Mesendoderm (in vitro differentiated cells): ENCODE data around the gene OMP.

Experiments
- DNase-seq: peaks from one replicate; pipeline ENCODE4 v3.0.0; 2013
- H2AK5ac ChIP-seq: 2 replicates; pipeline ENCODE4 v1.6.1; 2013; ENCODE audit warnings: low read length, inconsistent platforms
- H2BK120ac ChIP-seq: 2 replicates; pipeline ENCODE4 v1.6.1; 2013; ENCODE audit warnings: low read depth, mild to moderate bottlenecking, low read length, moderate library complexity, mixed read lengths
- H2BK15ac ChIP-seq: replicated peaks from 2 replicates; pipeline ENCODE4 v1.6.1; 2013; ENCODE audit warnings: low read depth, mild to moderate bottlenecking, moderate library complexity
- H2BK5ac ChIP-seq: 2 replicates; pipeline ENCODE4 v1.6.1; 2013; ENCODE audit warnings: low read length, inconsistent platforms
- H3K18ac ChIP-seq: 2 replicates; pipeline ENCODE4 v1.6.1; 2013; ENCODE audit warnings: mild to moderate bottlenecking, low read length, mixed read lengths
- H3K23ac ChIP-seq: one replicate; pipeline ENCODE4 v1.6.1; 2013; ENCODE audit warnings: low read length
- H3K27ac ChIP-seq: 2 replicates; pipeline ENCODE4 v1.5.1; 2013; ENCODE audit warnings: low read depth, mild to moderate bottlenecking, inconsistent platforms, low read length, moderate library complexity
- H3K27me3 ChIP-seq: 2 replicates; pipeline ENCODE4 v1.6.1; 2013; ENCODE audit warnings: low read length, control low read depth, mild to moderate bottlenecking, inconsistent platforms; ENCODE audit not compliant: insufficient read depth, poor library complexity
- H3K36me3 ChIP-seq: 2 replicates; pipeline ENCODE4 v1.6.1; 2013; ENCODE audit warnings: low read length, inconsistent platforms; ENCODE audit not compliant: control insufficient read depth, insufficient read depth
- H3K4ac ChIP-seq: one replicate; pipeline ENCODE4 v1.6.1; 2013; ENCODE audit warnings: low read depth, mild to moderate bottlenecking, low read length, moderate library complexity
- H3K4me1 ChIP-seq: 2 replicates; pipeline ENCODE4 v1.6.1; 2013; ENCODE audit warnings: low read depth, low read length, inconsistent platforms; ENCODE audit not compliant: control insufficient read depth
- H3K4me2 ChIP-seq: 2 replicates; pipeline ENCODE4 v1.6.1; 2013; ENCODE audit warnings: low read length
- H3K4me3 ChIP-seq: 2 replicates; pipeline ENCODE4 v1.5.1; 2013; ENCODE audit warnings: mild to moderate bottlenecking, low read length
- H3K56ac ChIP-seq: one replicate; pipeline ENCODE4 v1.6.1; 2013; ENCODE audit warnings: low read length
- H3K79me1 ChIP-seq: 2 replicates; pipeline ENCODE4 v1.6.1; 2013; ENCODE audit warnings: low read length, inconsistent platforms
- H3K79me2 ChIP-seq: 2 replicates; pipeline ENCODE4 v1.6.1; 2013; ENCODE audit warnings: mild to moderate bottlenecking, low read length; ENCODE audit not compliant: control insufficient read depth, insufficient read depth
- H3K9ac ChIP-seq: 2 replicates; pipeline ENCODE4 v1.6.1; 2013; ENCODE audit warnings: low read length, inconsistent platforms
- H4K5ac ChIP-seq: one replicate; pipeline ENCODE4 v1.6.1; 2013; ENCODE audit warnings: low read length
- H4K8ac ChIP-seq: one replicate; pipeline ENCODE4 v1.6.1; 2013; ENCODE audit warnings: low read depth, mild to moderate bottlenecking, control low read depth, low read length, moderate library complexity
- WGBS: extraction: QIAGEN DNeasy Blood & Tissue Kit; methylation state at CpG from one replicate; pipeline ENCODE4 v1.1.7; 2013; ENCODE audit warnings: low lambda C conversion rate, missing lambda C conversion rate; ENCODE audit not compliant: insufficient coverage; ENCODE audit errors: extremely low coverage; 5-methylcytosine and 5-hydroxymethylcytosine counted together

OMP gene

GRCh38 chr11:77101043-77101537 is 1.6 kb upstream of the OMP start:
- no peaks in the 10 kb centered on the region for H3K79me2 ChIP-seq
- no peak overlapping the region for H3K56ac ChIP-seq
- WGBS, result no CpG with 5 or more reads among the region's 5 CpGs
- no peak overlapping the region for H3K9ac ChIP-seq
- no peak overlapping the region for H3K27ac ChIP-seq
- no peaks in the 10 kb centered on the region for H3K79me1 ChIP-seq
- no peak overlapping the region for H3K4me3 ChIP-seq
- no peak overlapping the region for H4K8ac ChIP-seq
- no peaks in the 10 kb centered on the region for H3K36me3 ChIP-seq
- no peak overlapping the region for H4K5ac ChIP-seq
- H3K27me3 ChIP-seq, result no peaks in the 10 kb centered on the region
- no peaks in the 10 kb centered on the region for H3K4me1 ChIP-seq
- H2BK15ac ChIP-seq, result no peak overlapping the region
- H3K23ac ChIP-seq, result no peak overlapping the region
- no peak overlapping the region for H3K18ac ChIP-seq
- peak; percentile 58 for DNase-seq
- no peak overlapping the region for H3K4ac ChIP-seq
- no peak overlapping the region for H2BK5ac ChIP-seq
- H2AK5ac ChIP-seq, result no peak overlapping the region
- H3K4me2 ChIP-seq, result no peak overlapping the region
- H2BK120ac ChIP-seq, result no peak overlapping the region

- Histone ChIP-seq H3K4me2 (no peak overlapping the region), H3K36me3 (no peaks in the 10 kb centered on the region), H3K18ac (no peak overlapping the region), H3K9ac (no peak overlapping the region), H3K4ac (no peak overlapping the region), H2BK120ac (no peak overlapping the region), H3K4me3 (no peak overlapping the region), H4K8ac (no peak overlapping the region), H4K5ac (no peak overlapping the region), H3K23ac (no peak overlapping the region), H3K79me1 (no peaks in the 10 kb centered on the region), H3K27me3 (no peaks in the 10 kb centered on the region), H2BK5ac (no peak overlapping the region), H2AK5ac (no peak overlapping the region), H3K56ac (no peak overlapping the region), H2BK15ac (no peak overlapping the region), H3K4me1 (no peaks in the 10 kb centered on the region), H3K79me2 (no peaks in the 10 kb centered on the region), H3K27ac (no peak overlapping the region)
- no CpG with 5 or more reads among the region's 2 CpGs for WGBS
- DNase-seq, result no peak
Measured at GRCh38 chr11:77103319-77103718, 679 bp downstream of the OMP start.

GRCh38 chr11:77104727-77105126 is 2.1 kb downstream of the OMP start:
- no peak overlapping the region for H3K23ac ChIP-seq
- H4K8ac ChIP-seq, result no peak overlapping the region
- H3K36me3 ChIP-seq, result no peaks in the 10 kb centered on the region
- H3K18ac ChIP-seq, result no peak overlapping the region
- no peak overlapping the region for H2BK5ac ChIP-seq
- no peak overlapping the region for H4K5ac ChIP-seq
- H3K4me3 ChIP-seq, result no peak overlapping the region
- no peak overlapping the region for H3K4ac ChIP-seq
- no peak overlapping the region for H3K9ac ChIP-seq
- H3K79me2 ChIP-seq, result no peaks in the 10 kb centered on the region
- H2BK120ac ChIP-seq, result no peak overlapping the region
- no CpG with 5 or more reads among the region's 8 CpGs for WGBS
- H3K79me1 ChIP-seq, result no peaks in the 10 kb centered on the region
- no peak overlapping the region for H2BK15ac ChIP-seq
- no peak overlapping the region for H3K4me2 ChIP-seq
- no peaks in the 10 kb centered on the region for H3K27me3 ChIP-seq
- no peak for DNase-seq
- no peak overlapping the region for H2AK5ac ChIP-seq
- no peak overlapping the region for H3K27ac ChIP-seq
- H3K4me1 ChIP-seq, result no peaks in the 10 kb centered on the region
- H3K56ac ChIP-seq, result no peak overlapping the region

GRCh38 chr11:77106321-77106720 is 3.7 kb downstream of the OMP start:
- Histone ChIP-seq H3K4me1 (no peaks in the 10 kb centered on the region), H2BK5ac (no peak overlapping the region), H3K4ac (no peak overlapping the region), H2BK15ac (no peak overlapping the region), H3K23ac (no peak overlapping the region), H2BK120ac (no peak overlapping the region), H3K79me2 (no peaks in the 10 kb centered on the region), H3K4me2 (no peak overlapping the region), H3K9ac (no peak overlapping the region), H3K4me3 (no peak overlapping the region), H3K27me3 (no peaks in the 10 kb centered on the region), H2AK5ac (no peak overlapping the region), H4K8ac (no peak overlapping the region), H3K56ac (no peak overlapping the region), H4K5ac (no peak overlapping the region), H3K79me1 (no peaks in the 10 kb centered on the region), H3K18ac (no peak overlapping the region), H3K36me3 (no peaks in the 10 kb centered on the region), H3K27ac (no peak overlapping the region)
- no peak for DNase-seq
- WGBS, result no CpG with 5 or more reads among the region's 7 CpGs

GRCh38 chr11:77106759-77107158 is 4.1 kb downstream of the OMP start:
- H3K27ac ChIP-seq, result no peak overlapping the region

GRCh38 chr11:77107950-77108349 is 5.3 kb downstream of the OMP start:
- Histone ChIP-seq H3K79me2 (no peaks in the 10 kb centered on the region), H3K4me2 (no peak overlapping the region), H3K36me3 (no peaks in the 10 kb centered on the region), H3K4ac (no peak overlapping the region), H3K9ac (no peak overlapping the region), H4K8ac (no peak overlapping the region), H3K27me3 (no peaks in the 10 kb centered on the region), H3K27ac (no peak overlapping the region), H3K23ac (no peak overlapping the region), H2BK5ac (no peak overlapping the region), H3K4me1 (no peaks in the 10 kb centered on the region), H3K56ac (no peak overlapping the region), H4K5ac (no peak overlapping the region), H2AK5ac (no peak overlapping the region), H2BK15ac (no peak overlapping the region), H3K4me3 (no peak overlapping the region), H3K79me1 (no peaks in the 10 kb centered on the region), H2BK120ac (no peak overlapping the region), H3K18ac (no peak overlapping the region)
- no peak for DNase-seq
- no CpG with 5 or more reads among the region's 3 CpGs for WGBS

More at GRCh38 chr11:77106759-77107158, 4.1 kb downstream of the OMP start:
- Histone ChIP-seq H3K56ac (no peak overlapping the region), H3K4ac (no peak overlapping the region), H3K4me2 (no peak overlapping the region), H2AK5ac (no peak overlapping the region), H3K27me3 (no peaks in the 10 kb centered on the region), H2BK15ac (no peak overlapping the region), H4K8ac (no peak overlapping the region), H2BK120ac (no peak overlapping the region), H3K36me3 (no peaks in the 10 kb centered on the region), H3K23ac (no peak overlapping the region), H3K9ac (no peak overlapping the region), H3K79me2 (no peaks in the 10 kb centered on the region), H3K79me1 (no peaks in the 10 kb centered on the region), H3K4me1 (no peaks in the 10 kb centered on the region), H2BK5ac (no peak overlapping the region), H3K18ac (no peak overlapping the region), H3K4me3 (no peak overlapping the region), H4K5ac (no peak overlapping the region)
- WGBS, result no CpG with 5 or more reads among the region's 13 CpGs
- no peak for DNase-seq
